ENCODE results near the gene PABPC1L. TPM values are rescaled to one million over a fixed set of nuclear protein-coding genes. Genes with fewer than 3 reads are reported as not detected.

The PABPC1L gene
- total and polyA plus RNA-seq, 2 of the 13 experiments (the other 11 are each of a cell fraction or from before 2014, with no cell fraction given): 30.8 to 252 TPM

DNA sequence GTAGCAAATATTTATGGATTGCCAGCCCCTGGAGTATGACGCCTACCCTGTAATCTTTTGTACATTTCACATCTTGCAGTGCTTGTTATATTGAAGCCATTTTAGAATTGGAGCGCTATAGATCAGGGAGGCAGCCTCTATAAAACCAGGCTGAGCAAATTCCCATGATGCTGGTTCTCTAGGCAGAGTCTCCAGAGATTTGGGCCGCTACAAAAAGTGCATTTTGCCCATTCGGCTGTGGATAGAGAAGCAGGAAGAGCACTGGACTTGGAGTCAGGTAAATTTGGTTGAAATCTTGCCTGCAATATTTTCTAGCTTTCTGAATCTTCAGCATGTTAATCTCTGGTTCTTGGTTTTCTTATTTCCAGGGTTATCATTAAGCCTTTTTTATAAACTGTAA lies 22.4 kb upstream of the PABPC1L start:
- ChIA-PET CTCF (ENCODE audit: low intra/inter-chr PET ratio, low total read pairs) (no interaction called here), POLR2A (interaction anchor here (1.0 to 3.0 kb wide), 3 partner anchors 9 to 23 kb away, joined by 3 to 14 read pairs (median 8); partner anchors contain the start of gene PABPC1L)
- H3K9me3 ChIP-seq (ENCODE audit: low read length): no peaks in the 10 kb centered on the region
- peak overlapping the region; percentile 83 for H3K4me2 ChIP-seq (ENCODE audit: low read depth, low read length)
- H4K20me1 ChIP-seq (ENCODE audit: insufficient read depth, low read length): peaks cover 58% of the 10 kb centered on the region
- no peak for DNase-seq (ENCODE audit: low spot score)
- H3K4me3 ChIP-seq (replicated peaks in 1 of 3; ENCODE audit: insufficient read depth in 1 of 3, low read depth in 2 of 3, low read length in 3 of 3): peak overlapping the region; percentile 88 to 97 (median 92); a peak in 5 of 6 replicates
- H3K27me3 ChIP-seq (ENCODE audit: control insufficient read depth in 1 of 2, insufficient read depth in 2 of 2, low read length in 2 of 2): no peaks in the 10 kb centered on the region; a peak in 1 of 5 replicates
- H3K9ac ChIP-seq (ENCODE audit: insufficient read depth, low read depth, low read length): peak overlapping the region; percentile 99; the same call in 1 of the 2 replicates
- H3K36me3 ChIP-seq (replicated peaks in 1 of 2; ENCODE audit: control insufficient read depth in 1 of 2, insufficient read depth in 2 of 2, low read length in 2 of 2): peaks cover 1 to 17% of the 10 kb centered on the region in 2 experiments; a peak in 4 of 5 replicates
- H3K4me1 ChIP-seq (ENCODE audit: insufficient read depth, low read length): peaks cover 60% of the 10 kb centered on the region
- H3K79me2 ChIP-seq (ENCODE audit: insufficient read depth, low read length): peaks cover 69% of the 10 kb centered on the region
- 78% methylated on average over 4 of the region's 4 CpGs for WGBS (ENCODE audit: low lambda C conversion rate)
- no peak for FAIRE-seq
- TF ChIP-seq, protein P1, sequence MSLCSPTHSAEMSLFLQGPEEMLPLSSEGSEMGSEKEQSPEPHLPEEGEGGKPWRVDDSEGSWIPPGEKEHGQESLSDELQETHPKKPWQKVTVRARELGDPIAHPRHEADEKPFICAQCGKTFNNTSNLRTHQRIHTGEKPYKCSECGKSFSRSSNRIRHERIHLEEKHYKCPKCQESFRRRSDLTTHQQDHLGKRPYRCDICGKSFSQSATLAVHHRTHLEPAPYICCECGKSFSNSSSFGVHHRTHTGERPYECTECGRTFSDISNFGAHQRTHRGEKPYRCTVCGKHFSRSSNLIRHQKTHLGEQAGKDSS (CRISPR knock-in tag; IDR thresholded peaks at IDR 0.05; ENCODE audit: borderline replicate concordance, low read depth): 0 out of 2 replicates have a peak, but pooled peaks have one; percentile 55
- TF ChIP-seq NR3C1 (CRISPR knock-in tag; IDR thresholded peaks at IDR 0.05): no peak
- TF ChIP-seq LCORL (IDR thresholded peaks at IDR 0.05): no peak
- TF ChIP-seq LCORL (CRISPR knock-in tag; IDR thresholded peaks at IDR 0.05): no peak
- TF ChIP-seq MIER2 (CRISPR knock-in tag; IDR thresholded peaks at IDR 0.05): no peak
- TF ChIP-seq RBFOX2 (IDR thresholded peaks at IDR 0.05; ENCODE audit: low read depth, low read length): no peak
- TF ChIP-seq ZFX (CRISPR knock-in tag; IDR thresholded peaks at IDR 0.05; ENCODE audit: low read depth): no peak
- no peak for TF ChIP-seq ZNF350 (CRISPR knock-in tag; IDR thresholded peaks at IDR 0.05; ENCODE audit: borderline replicate concordance, low read depth)
- no peak for TF ChIP-seq YEATS4 (CRISPR knock-in tag; IDR thresholded peaks at IDR 0.05; ENCODE audit: borderline replicate concordance)
- TF ChIP-seq HDAC2 (CRISPR knock-in tag; IDR thresholded peaks at IDR 0.05): no peak
- TF ChIP-seq SRSF4 (IDR thresholded peaks at IDR 0.05; ENCODE audit: low read depth, low read length, poor library complexity, severe bottlenecking): no peak
- TF ChIP-seq SP140L (CRISPR knock-in tag; IDR thresholded peaks at IDR 0.05; ENCODE audit: borderline replicate concordance): 0 out of 2 replicates have a peak, but pooled peaks have one; percentile 15
- no peak for TF ChIP-seq ZNF556 (CRISPR knock-in tag; IDR thresholded peaks at IDR 0.05; ENCODE audit: borderline replicate concordance)
- in situ Hi-C loops (cut with HindIII; ENCODE audit: extremely low pct_ligation_motif_present, low pct_unique_long_range_greater_than_20kb) (no loop called here), intact Hi-C loops (cut with micrococcal nuclease; ENCODE audit: unreplicated experiment) (loop anchor here (10.0 kb wide), 1 partner anchor 673 kb away; the partner anchor contains the start of gene OSER1)
- BruUV-seq (replicated peaks): no TSS peak
- no peak overlapping the region for H2AFZ ChIP-seq (ENCODE audit: low read length)
- ATAC-seq: no peak
- H3K27ac ChIP-seq (ENCODE audit: extremely low read length, insufficient read depth, low read length): no peak overlapping the region

All from HepG2 (cell line).